Vagina (tissue), 2 donors: ENCODE results near the gene STIM1.

Experiments used
- CTCF ChIP-seq, 3 experiments: fragments of 450-650 bp in 2 of 3; fragments of 200-600 bp in 1 of 3; sonication (generic) in 1 of 3; IDR thresholded peaks; one replicate each; pipeline ENCODE4 v1.5.1; 2017 to 2019; ENCODE audit warnings: antibody characterized with exemption in 3 of 3, mild to moderate bottlenecking in 2 of 3, moderate library complexity in 2 of 3
- POLR2A ChIP-seq, 2 donors: fragments of 450-650 bp; IDR thresholded peaks; one replicate each; pipeline ENCODE4 v1.6.1; 2017; ENCODE audit warnings: antibody characterized with exemption in 2 of 2, mild to moderate bottlenecking in 2 of 2, moderate library complexity in 2 of 2
- POLR2AphosphoS5 ChIP-seq, 2 donors: sonication (generic); formaldehyde crosslinking; IDR thresholded peaks; one replicate each; pipeline ENCODE4 v1.9.0; 2017; ENCODE audit warnings: antibody characterized with exemption in 2 of 2, mild to moderate bottlenecking in 2 of 2, low read depth in 1 of 2; ENCODE audit not compliant: insufficient read depth in 1 of 2

- TF ChIP-seq POLR2AphosphoS5 (IDR thresholded peaks at IDR 0.05; ENCODE audit: insufficient read depth in 1 of 2, low read depth in 1 of 2) (no peak), CTCF (IDR thresholded peaks at IDR 0.05) (no peak), POLR2A (IDR thresholded peaks at IDR 0.05) (no peak)
Observed at GRCh38 chr11:4006946-4007680, 151.6 kb downstream of the STIM1 start.
